GM19239 (cell line): ENCODE results near the gene FRMD8.
A peak's percentile ranks its signal among the peaks of the same experiment; 100 is the strongest.

Source experiments
- DNase-seq: peaks from one replicate; pipeline ENCODE4 v3.0.0; 2011; ENCODE audit warnings: low spot score; ENCODE audit not compliant: insufficient read length
- FAIRE-seq: peaks from 2 replicates; lab custom pipeline; 2011; peaks lifted over from hg19 to GRCh38; lab: Jason Lieb, UNC

FRMD8 gene

GRCh38 chr11:65373839-65374580, 12.4 kb upstream of the FRMD8 start:
- FAIRE-seq (no peak), DNase-seq (no peak)

- no peak for FAIRE-seq
Observed at GRCh38 chr11:65375012-65375411, 11.4 kb upstream of the FRMD8 start.

GRCh38 chr11:65376138-65376713, 10.2 kb upstream of the FRMD8 start:
- FAIRE-seq = no peak
- no peak for DNase-seq

More at GRCh38 chr11:65375012-65375411, 11.4 kb upstream of the FRMD8 start:
- DNase-seq = no peak

GRCh38 chr11:65377036-65377435, 9.4 kb upstream of the FRMD8 start:
- DNase-seq (no peak), FAIRE-seq (no peak)

- FAIRE-seq = no peak
Observed at GRCh38 chr11:65377777-65378176, 8.7 kb upstream of the FRMD8 start.

GRCh38 chr11:65378208-65378927, 8.1 kb upstream of the FRMD8 start:
- no peak for DNase-seq
- FAIRE-seq = peak; percentile 87

More at GRCh38 chr11:65377777-65378176, 8.7 kb upstream of the FRMD8 start:
- no peak for DNase-seq

GRCh38 chr11:65378928-65379638, 7.4 kb upstream of the FRMD8 start:
- DNase-seq (no peak), FAIRE-seq (no peak)

- DNase-seq (no peak), FAIRE-seq (no peak)
Observed at GRCh38 chr11:65379698-65380459, 6.6 kb upstream of the FRMD8 start.

GRCh38 chr11:65380460-65381119, 5.8 kb upstream of the FRMD8 start:
- FAIRE-seq (no peak), DNase-seq (no peak)

- DNase-seq = no peak
- FAIRE-seq = peak; percentile 95
Observed at GRCh38 chr11:65381716-65382032, 4.8 kb upstream of the FRMD8 start.

GRCh38 chr11:65382033-65382803, 4.2 kb upstream of the FRMD8 start, which contains the start of gene SLC25A45:
Gene SLC25A45, minus strand, starts transcription at chr11:65382646. Its CDS starts 695 bp downstream, at chr11:65381951.
- FAIRE-seq (no peak), DNase-seq (peak; percentile 59)

- DNase-seq (no peak), FAIRE-seq (no peak)
Observed at GRCh38 chr11:65382804-65383368, 3.6 kb upstream of the FRMD8 start.

- no peak for DNase-seq
- FAIRE-seq = no peak
Observed at GRCh38 chr11:65383778-65384177, 2.7 kb upstream of the FRMD8 start.

GRCh38 chr11:65384301-65384889, 2.0 kb upstream of the FRMD8 start:
- DNase-seq = no peak

GRCh38 chr11:65388731-65389130, 2.3 kb downstream of the FRMD8 start:
- FAIRE-seq = no peak
- DNase-seq = no peak

More at GRCh38 chr11:65384301-65384889, 2.0 kb upstream of the FRMD8 start:
- FAIRE-seq = no peak

- FAIRE-seq (no peak), DNase-seq (no peak)
Observed at GRCh38 chr11:65389294-65389980, 3.0 kb downstream of the FRMD8 start.
